HG02852 (cell line): ENCODE data around the gene RSPO3.

Experiments used
- ATAC-seq: cut with Tn5 transposase; IDR thresholded peaks from one replicate; pipeline ENCODE4 v1.9.1; 2021; ENCODE audit warnings: mild to moderate bottlenecking, moderate library complexity; ENCODE audit not compliant: unreplicated experiment

RSPO3 gene

DNA sequence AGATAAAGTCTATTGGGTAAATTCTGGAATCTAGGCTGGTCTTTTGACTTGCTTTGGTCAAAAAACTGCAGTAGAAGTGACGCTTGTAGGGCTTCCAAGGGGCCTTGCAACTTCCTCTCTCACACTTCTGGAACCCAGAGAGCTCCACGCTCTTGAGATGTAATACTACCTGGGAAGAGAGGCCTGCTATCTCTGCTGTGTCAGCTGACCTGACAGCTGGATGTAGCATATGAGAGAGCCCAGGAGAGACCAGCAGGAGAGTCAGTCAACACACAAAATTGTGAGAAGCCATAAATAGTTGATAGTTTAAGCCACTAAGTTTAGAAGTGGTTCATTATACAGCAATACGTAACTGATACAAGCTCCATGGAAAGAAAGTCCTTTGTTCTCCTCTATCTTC lies 7.8 kb upstream of the RSPO3 start:
- ATAC-seq: no peak

DNA sequence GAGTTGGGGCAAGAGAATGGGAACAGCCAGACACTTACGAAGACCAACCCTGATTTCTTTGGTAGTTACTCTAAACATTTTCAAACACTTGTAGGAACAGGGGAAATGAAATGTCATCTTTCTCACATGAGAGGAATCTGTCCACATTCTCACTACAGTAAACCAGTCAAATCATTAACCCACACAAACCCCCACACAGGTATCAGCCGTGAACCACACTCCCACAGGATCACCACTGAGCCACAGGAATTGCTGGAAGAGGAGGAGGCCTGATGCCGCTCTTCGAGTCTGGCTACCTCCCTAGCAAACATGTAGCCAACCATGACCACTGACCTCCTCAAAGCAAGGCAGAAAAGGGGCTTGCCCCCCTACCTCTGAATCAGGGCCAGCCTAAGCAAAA lies 6.9 kb upstream of the RSPO3 start:
- no peak for ATAC-seq

DNA sequence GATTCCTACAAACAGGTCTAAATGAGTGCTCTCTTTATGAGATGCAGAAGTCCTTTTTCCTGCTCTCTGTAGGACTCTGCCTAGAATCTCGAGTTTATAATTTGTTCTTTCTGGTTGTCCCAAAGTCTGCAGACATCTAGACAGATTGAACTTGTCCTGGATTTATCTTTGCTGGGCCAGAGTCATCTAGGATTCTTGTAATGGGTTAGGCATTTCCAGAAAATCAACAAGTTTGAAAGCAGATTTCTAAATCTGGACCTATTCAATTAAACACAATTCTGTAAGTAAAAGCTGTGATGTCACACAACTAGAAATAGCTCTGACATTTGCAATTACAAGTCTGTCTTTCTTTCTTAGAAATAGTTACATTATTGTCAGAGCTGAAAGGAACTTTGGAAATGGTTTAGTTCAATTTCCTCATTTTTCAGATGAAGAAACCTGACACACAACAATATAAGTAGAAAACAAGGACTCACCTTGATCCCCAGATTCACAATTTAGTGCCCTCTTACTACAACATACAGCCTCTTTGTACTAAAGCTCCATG lies 4.2 kb upstream of the RSPO3 start:
- no peak for ATAC-seq

DNA sequence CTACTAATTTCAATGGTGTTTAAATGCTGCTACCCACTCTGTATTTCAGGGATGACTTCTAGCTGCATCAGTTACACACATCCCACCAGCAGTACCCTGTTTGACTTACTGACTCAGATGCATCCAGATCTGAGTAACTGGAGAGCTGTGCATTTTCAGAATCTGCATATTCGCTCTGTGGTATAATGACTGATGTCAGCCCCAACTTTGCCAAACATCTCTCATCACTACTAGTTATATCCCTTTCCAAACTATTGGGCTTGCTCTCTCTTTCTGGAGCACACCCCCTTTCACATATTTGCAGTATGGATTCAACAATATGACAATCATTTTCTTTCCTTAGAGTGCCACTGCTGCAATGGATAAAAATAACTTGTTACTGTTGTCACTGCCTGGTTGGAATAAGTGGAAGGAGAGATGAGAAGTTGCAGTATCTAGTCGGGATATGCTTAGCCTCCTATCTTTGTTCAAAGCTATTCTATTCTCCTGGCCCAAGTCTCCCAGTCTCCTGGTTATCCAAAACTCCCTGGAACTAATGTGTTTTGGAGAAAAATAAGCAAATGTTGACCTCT lies 3.3 kb upstream of the RSPO3 start:
- ATAC-seq: no peak

DNA sequence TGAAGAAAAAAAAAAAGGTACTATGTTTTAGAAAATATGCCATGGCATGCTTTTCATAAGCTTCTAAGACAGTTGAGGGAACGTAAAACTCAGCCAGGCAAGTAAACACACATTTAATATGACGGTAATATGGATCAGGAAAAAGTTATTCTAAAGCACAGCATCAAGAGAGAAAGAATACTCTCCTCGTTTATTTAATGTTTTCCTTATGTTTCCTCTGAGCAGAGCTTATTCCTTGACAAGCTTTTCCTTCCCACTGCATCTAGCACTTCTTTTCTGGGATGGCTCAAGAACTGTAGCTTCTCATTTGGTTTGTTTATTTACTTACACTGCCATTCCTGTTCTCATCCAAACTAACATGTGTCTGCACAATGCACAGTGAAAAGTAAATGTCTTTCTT lies 2.7 kb upstream of the RSPO3 start:
- ATAC-seq: no peak

DNA sequence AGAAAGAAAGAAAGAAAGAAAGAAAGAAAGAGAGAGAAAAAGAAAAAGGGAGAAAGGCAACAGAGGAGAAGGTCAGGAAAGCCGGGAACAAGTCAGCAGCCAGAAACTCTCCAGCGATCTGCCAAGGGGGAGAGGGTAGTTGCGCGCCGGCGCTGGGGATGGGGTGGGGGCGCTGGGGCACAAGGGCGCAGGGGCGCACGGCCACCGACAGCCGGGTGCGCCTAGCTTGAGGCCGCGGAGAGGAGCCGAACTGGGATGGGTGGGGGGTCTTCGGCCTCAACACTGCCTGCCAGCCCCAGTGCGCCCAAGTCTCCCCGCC lies 533 bp upstream of the RSPO3 start:
- ATAC-seq: no peak

DNA sequence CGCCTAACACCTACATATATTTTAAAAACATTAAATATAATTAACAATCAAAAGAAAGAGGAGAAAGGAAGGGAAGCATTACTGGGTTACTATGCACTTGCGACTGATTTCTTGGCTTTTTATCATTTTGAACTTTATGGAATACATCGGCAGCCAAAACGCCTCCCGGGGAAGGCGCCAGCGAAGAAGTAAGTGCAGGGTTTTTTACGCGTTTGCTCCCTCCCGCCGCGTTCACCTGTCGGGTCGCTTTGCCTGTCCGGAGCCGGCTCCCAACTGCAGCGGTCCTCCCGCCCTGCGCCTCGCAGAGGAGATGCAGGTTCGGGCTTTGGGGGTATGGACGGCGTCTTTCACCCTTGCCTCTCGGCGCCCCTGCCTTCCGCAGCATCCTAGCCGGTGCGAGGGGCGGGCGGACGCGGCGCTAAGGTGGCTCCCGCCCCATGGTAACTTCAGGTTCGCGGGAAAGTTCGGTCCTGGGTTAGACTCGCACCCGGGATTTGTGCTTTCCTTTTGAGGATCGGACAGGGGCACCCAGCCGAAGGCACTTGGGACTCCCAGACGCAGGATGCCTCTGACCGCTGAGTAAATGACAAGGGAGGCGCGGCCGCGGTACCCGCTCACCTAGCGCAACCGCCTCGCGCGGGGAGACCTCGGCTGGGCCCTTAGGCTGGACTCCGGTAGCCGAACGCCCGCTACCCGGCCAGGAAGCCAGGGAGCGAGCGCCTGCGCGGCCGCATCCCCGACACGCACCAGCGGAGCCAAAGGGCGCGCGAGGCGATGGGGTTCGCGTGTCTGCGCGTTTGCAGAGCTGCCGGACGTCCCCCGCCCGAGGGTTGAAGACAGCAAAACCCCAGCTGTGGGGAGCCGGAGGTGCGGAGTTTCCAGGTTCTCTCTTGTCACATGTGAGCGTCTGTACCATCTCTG lies 891 bp downstream of the RSPO3 start:
- ATAC-seq: peak; percentile 41

DNA sequence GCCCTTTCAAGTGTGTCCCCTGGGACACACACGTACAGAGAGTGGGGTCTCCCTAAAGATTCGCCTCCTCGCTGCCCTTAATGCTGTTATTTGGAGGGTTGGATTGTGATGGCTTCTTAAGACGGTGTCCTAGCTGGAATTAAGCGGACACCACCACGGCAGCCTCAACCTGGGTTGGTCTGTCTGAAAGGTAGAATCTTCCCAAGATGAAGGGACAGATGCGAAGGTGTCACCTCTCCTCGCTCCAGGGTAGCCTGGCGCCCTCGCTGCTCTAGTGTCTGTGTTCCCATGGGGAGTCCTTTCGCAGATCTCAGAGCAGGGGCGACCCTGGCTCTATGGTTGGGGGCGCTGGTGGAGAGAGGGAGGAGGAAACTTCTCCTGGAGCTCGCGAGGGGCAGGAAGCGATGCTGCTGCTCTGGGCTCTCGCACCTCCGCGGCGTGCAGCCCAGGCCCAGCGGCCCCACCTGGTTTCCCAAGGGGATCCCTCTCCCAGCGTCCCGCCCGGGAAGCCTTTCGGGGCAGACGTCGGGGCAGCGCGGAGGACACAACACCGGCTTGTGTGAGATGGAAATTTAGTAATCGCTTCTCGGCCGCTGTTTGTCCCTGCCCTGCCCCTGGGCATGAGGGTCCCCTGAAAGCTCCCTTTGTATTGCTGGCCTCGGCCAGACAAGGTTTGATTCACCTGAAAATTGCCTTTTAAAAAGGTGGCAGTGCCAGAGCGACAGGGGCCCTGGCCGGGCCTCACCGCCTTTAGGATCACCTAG lies 1.7 kb downstream of the RSPO3 start:
- peak; percentile 8 for ATAC-seq

DNA sequence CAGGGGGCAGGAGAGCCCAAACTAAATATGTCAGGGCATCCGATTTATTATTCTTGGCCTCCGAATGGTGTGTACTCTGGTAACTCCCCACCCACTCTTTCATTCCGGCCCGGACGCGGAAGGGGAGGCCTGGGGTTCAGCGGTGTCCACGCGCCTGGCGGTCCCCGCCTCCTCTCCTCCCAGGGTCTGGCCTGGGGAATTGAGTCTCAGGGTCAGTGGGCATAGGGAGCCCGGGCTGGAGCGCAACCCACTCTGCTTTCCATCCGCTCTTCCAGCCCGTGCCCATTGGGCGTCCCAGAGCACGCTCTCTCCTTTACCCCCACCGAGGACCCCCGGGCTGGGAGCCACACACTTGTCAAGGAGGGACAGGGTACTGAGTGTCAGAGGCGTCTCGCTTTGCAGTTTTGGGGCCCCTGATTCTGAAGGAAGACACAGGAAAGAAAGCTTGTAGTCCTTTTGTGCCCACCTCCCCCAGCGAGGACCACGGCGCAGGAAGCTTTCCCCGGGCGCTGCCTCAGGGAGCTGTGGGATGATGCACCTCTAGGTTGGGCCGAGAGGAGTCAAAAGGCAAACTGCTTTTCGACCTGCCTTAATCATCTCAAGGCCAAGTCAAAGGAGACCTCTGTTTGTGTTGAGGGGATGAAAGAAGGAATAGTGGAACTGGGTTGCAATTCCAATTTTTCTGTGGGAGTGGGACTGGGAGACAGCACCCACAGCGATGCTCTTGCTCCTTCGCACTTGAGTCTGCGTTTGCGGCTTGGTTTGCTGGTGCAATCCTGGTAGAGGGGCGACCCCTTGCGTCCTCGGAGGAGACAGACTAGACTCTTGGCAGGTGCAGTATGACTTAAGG lies 2.5 kb downstream of the RSPO3 start:
- peak; percentile 79 for ATAC-seq

DNA sequence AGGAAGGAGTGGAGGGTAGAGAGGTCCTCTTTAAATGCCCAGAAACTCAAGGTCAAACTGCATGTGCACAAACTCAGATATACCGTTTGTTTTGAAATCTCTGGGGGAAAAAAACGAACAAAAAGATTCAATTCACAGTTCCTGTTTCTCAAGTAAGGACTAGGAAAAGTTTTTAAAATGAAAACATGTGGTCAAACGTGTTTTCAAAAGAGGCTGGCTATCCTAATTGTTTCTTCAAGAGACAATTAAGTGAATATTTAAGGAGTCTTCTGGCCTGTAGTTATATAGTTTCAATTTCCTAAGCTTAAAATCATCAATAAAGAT lies 3.1 kb downstream of the RSPO3 start:
- ATAC-seq: no peak

DNA sequence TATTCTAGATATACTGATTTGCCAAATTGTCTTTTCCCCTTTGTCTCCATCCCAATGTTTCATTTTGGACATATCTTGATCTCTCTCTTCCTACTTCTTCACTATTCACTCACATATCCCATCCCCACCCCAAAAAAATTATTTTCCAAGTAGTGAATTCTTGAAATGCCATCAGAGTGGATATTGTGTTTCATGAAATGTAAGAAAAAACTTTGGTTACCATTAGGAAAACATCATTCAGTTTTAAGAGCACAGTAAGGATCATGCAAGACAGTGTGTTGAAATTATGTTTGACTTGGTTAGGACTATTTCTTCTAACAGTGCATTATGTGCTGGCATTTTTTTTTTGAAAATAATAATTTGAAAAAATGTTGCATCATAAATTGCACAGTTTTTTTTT lies 5.7 kb downstream of the RSPO3 start:
- no peak for ATAC-seq

DNA sequence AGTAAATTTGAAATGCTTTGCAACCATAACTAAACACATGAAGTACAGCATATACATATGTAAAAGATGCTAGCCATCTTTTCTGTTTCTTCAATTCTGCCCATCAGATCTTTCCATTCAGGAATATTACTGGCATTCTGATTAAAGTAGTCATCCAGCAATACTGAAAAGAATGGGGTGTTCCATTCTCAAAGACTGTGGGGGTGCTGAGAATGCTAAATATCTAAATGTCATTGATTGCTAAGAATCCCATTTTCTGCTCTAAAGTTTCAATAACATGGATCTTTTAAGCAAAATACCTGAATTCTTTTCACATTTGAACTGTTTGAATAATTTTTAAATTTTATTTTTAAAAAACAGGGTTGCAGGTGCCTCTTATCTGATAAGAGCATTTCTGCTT lies 6.2 kb downstream of the RSPO3 start:
- no peak for ATAC-seq

DNA sequence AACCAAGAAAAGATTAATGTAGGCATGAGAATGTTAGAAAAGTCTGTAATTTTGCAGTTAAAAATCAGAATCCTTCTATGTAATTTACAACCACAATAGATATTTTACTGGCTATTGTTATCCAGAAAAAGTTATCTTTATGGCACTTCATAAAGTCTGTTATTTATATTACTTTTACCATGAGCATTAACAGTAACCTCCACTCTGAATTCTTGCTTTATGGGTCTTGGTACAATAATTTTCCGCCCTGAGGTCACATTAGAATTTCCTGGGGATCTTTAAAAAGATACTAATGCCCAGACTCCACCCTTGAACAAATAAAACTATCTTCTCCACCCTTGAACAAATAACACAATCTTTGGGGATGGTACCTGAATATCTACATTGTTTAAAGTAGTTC lies 9.6 kb downstream of the RSPO3 start:
- ATAC-seq: no peak

DNA sequence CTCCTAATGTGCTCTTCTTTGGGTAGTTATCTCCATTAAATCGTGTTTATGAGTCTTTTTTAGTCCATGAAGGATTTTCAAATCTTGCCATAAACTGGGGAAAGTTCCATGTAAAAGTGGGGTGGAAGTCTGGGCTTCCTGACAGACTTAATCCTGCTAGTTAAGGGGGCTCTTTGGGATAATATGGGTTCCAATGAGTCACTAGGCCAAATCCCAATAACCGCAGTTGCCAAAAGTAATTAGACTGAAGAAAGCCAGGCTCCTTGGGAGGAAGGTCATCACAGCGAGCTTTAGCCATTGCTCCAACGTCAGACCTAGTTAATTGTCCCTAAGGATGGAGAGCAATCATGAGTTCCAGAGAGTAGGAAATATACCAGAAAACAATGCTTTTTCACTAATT lies 10.8 kb downstream of the RSPO3 start:
- ATAC-seq: no peak

DNA sequence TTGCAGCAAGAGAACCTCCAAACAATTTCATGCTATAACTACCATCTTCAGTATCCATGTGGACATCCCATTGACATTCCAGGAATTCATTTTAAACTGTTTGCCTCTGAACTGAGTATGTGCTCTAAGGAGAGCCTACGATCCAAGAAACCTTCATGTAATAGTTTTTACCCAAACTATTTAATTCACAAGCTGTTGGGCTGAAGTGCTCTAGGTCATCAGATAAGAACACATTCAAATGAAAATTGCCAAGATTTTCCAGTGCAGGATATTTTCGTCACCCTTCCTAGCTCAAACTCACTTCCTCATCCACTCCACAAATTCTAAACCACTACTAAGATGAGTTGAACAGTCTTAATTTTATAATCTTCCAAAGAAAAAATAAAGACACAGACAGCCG lies 12.8 kb downstream of the RSPO3 start:
- ATAC-seq: no peak

DNA sequence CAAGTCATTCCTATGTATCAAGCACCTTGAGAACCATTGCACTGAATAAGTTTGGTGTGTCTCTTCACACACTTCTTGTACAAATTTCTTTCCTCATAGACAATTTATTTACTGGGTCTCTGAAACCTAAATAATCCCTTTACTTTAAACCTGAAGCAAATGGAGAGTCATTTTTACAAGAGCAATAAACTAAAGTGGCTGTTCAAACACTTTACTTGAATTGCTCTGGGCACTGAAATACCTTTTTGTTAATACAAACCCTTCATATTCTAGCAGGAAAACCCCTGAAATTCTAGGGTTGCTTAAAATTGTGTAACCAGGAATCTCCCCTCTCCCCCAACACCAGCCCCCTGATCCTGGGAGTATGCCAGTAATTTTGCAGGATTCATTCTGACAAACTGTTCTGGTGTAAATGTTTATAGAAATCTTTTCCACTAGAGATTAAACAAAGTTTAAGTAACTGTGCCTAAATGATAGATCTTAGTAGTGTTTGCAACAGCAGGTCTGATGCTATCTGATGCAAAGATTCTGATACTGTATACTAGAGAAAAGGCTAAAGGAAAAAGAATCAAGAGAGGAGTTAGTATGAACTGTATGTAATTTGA lies 13.4 kb downstream of the RSPO3 start:
- no peak for ATAC-seq

DNA sequence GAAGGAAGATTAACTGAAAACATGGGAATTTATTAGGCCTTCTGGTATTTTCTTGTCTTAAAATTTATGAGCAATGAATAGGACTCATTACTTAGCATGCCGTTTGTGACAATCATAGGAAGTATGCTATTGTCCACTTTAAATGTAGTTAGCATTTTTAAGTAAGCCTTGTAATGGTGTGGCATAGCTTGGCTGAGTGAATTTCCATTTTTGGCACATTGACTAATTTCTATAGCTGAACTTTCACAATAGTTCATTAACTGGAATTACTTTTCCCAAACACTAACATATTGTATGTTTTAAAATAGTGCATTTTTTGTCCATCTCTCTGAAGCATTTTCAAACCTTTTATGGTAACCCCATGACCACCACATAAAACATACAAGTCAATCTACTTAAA lies 15.7 kb downstream of the RSPO3 start:
- ATAC-seq: no peak

DNA sequence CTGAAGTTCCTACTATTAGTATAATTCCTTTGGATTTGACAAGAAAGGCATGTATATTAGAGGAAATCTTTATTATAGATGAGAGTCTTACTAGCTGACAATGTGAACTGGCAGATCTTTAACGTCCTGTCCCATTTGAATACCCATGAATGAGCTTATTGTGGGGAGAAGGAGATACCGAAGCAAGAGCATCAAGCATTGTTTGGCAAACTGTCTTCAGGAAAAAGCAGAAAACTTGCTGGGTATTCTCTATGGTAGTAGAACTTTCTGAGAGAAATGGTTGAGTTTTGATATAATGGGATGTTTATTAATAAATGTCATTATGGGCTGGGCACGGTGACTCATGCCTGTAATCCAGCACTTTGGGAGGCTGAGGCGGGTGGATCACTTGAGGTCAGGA lies 18.3 kb downstream of the RSPO3 start:
- ATAC-seq: no peak

DNA sequence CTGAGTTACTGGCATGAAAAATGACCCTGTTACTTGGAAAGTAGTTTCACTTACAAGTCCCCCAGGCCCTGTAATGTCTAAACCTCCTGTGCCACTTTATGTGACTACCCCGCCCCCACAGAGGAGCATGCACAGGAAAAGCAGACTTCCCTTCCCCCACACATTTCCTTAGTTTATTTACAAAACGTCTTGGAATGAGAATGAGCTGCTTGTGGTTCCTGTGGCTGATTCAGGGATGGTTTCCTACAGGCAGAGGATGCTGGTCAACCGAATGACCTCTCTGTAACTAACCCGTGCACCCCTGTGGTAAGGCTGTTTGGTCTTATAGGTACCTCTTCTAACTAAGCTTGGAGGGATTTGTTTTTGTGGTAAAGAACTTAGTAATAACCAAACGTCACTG lies 28.5 kb downstream of the RSPO3 start:
- no peak for ATAC-seq

DNA sequence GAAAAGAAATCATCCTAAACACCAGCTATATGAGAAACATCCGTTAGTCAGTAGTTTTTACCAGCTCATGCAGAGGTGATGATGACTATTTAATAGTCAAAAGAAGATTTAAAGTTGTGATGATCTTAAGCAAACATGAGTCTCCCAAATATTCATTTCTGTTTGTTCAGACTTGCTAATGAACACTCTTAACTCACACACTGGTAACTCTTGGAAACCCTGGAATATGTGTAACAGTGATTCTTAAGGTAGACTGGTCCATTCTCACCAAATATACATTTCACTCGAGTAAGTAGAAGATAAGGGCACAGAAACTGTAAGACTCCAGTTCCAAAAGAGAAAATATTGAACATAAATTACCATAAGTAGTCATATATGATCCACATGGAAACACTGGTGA lies 29.1 kb downstream of the RSPO3 start:
- no peak for ATAC-seq

DNA sequence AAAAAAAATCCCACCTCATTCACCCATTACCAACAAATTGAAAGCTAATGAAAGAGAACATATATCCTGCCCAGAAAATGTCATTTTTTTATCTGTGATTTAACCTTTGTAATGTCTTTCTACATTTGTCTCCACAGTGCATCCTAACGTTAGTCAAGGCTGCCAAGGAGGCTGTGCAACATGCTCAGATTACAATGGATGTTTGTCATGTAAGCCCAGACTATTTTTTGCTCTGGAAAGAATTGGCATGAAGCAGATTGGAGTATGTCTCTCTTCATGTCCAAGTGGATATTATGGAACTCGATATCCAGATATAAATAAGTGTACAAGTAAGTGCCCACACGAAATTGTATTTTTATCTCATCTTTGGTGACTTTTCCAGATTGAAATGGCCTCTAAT lies 30.0 kb downstream of the RSPO3 start:
- no peak for ATAC-seq
